ENCODE data around the gene DNAJB5. TPM values are rescaled to one million over a fixed set of nuclear protein-coding genes. Genes with fewer than 3 reads are reported as not detected.

DNAJB5 gene
- total and polyA plus RNA-seq, 9 donors, result 5.7 to 23.0 (median 11.8) TPM

DNA sequence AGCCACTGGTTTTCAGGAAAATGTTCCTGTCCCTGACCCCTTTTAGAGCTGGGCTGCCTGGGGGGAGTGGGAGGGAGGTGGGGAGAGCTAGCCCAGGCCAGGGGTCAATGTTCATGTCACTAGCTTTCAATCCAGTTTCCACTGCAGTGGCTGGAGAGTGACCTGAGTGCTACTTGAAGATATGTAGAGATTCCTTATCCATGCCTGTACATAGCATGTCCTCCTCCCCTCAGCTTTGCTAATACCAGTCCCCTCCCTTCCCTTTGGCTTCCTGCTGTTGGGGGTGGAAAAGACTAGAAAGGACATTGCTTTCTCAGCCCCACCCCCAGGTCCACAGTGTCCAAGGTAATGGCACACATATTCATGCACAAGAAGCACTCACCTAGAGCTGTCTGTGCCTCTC is 7.8 kb downstream of the DNAJB5 start:
- intact Hi-C loops (cut with DNase I), result loop anchor here in 2 of 4 donors (5.0 to 10.0 kb wide), 3 partner anchors 40 to 77 kb away; partner anchors contain the start of genes VCP (in 2 of the 2) and FANCG (in 1 of the 2)
- Histone ChIP-seq H3K9me3 (no peaks in the 10 kb centered on the region), H3K27ac (no peak overlapping the region), H3K27me3 (no peaks in the 10 kb centered on the region), H3K4me1 (ENCODE audit: insufficient read depth) (peaks cover 10% of the 10 kb centered on the region), H3K4me3 (no peak overlapping the region), H3K36me3 (no peaks in the 10 kb centered on the region)
- no peak for TF ChIP-seq POLR2A (IDR thresholded peaks at IDR 0.05)
- TF ChIP-seq, protein P1, sequence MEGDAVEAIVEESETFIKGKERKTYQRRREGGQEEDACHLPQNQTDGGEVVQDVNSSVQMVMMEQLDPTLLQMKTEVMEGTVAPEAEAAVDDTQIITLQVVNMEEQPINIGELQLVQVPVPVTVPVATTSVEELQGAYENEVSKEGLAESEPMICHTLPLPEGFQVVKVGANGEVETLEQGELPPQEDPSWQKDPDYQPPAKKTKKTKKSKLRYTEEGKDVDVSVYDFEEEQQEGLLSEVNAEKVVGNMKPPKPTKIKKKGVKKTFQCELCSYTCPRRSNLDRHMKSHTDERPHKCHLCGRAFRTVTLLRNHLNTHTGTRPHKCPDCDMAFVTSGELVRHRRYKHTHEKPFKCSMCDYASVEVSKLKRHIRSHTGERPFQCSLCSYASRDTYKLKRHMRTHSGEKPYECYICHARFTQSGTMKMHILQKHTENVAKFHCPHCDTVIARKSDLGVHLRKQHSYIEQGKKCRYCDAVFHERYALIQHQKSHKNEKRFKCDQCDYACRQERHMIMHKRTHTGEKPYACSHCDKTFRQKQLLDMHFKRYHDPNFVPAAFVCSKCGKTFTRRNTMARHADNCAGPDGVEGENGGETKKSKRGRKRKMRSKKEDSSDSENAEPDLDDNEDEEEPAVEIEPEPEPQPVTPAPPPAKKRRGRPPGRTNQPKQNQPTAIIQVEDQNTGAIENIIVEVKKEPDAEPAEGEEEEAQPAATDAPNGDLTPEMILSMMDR (IDR thresholded peaks at IDR 0.05), result no peak
- TF ChIP-seq EP300 (IDR thresholded peaks at IDR 0.05), result no peak
- DNase-seq, result no peak

DNA sequence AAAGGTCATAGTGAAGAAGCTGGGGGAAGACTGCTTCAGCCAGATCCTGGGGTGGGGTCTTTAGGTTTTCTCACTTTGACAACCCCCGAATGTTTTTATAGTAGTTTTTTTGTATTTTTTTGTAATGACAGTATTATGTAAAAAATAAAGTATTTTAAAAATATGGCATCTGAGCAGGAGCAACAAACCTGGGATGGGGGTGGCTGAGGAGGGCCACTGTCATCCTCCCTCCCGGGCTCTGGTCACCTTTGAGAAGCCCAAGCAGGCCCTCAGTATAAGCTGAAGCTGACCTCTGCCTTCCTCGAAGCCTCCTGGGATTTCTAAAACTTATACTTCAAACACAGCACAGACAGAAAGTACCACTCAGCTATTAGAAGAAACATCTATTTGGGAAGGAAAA is 8.7 kb downstream of the DNAJB5 start:
- H3K4me3 ChIP-seq, result no peak overlapping the region
- intact Hi-C loops (cut with DNase I), result loop anchor here in 2 of 4 donors (5.0 to 10.0 kb wide), 3 partner anchors 39 to 77 kb away; partner anchors contain the start of genes VCP (in 2 of the 2) and FANCG (in 1 of the 2)
- 69 to 73% (median 73%) methylated on average over 3 of the region's 3 CpGs for WGBS, 3 donors
- TF ChIP-seq POLR2A (IDR thresholded peaks at IDR 0.05) (no peak), EP300 (IDR thresholded peaks at IDR 0.05) (no peak)
- TF ChIP-seq, protein P1 (IDR thresholded peaks at IDR 0.05), result no peak
- peaks cover 9% of the 10 kb centered on the region for H3K4me1 ChIP-seq (ENCODE audit: insufficient read depth)
- no peaks in the 10 kb centered on the region for H3K27me3 ChIP-seq
- no peak for DNase-seq
- H3K36me3 ChIP-seq, result no peaks in the 10 kb centered on the region
- no peak overlapping the region for H3K27ac ChIP-seq
- no peaks in the 10 kb centered on the region for H3K9me3 ChIP-seq

DNA sequence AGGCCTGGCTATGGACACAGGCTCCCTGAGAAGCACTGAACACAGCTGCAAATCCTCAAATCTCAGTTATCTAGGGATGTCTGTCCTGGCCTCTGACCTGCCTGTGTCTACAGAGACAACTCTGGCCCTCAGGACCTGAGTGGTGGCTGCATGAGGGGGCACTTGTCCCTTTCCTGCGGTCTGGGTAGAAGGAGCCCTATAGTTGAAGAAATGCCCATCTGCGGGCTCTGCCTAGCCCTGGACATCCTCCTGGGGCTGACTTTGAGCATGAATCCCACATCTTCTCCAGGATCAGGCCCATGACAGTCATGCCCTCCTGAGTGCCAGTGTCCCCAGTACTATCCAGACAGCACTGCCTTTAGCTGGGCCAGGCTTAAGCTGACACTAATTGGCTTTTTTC is 10.0 kb downstream of the DNAJB5 start:
- no peak overlapping the region for H3K4me3 ChIP-seq
- intact Hi-C loops (cut with DNase I), result loop anchor here in 2 of 4 donors (5.0 to 10.0 kb wide), 3 partner anchors 38 to 75 kb away; partner anchors contain the start of genes VCP (in 2 of the 2) and FANCG (in 1 of the 2)
- TF ChIP-seq, protein P1 (IDR thresholded peaks at IDR 0.05), result no peak
- TF ChIP-seq EP300 (IDR thresholded peaks at IDR 0.05), result no peak
- no peak for TF ChIP-seq POLR2A (IDR thresholded peaks at IDR 0.05)
- no peaks in the 10 kb centered on the region for H3K4me1 ChIP-seq (ENCODE audit: insufficient read depth)
- no peaks in the 10 kb centered on the region for H3K36me3 ChIP-seq
- whole genome bisulfite sequencing, 3 donors, result 89 to 99% (median 96%) methylated on average over 2 of the region's 2 CpGs
- no peaks in the 10 kb centered on the region for H3K27me3 ChIP-seq
- H3K27ac ChIP-seq, result no peak overlapping the region
- no peaks in the 10 kb centered on the region for H3K9me3 ChIP-seq
- no peak for DNase-seq

DNA sequence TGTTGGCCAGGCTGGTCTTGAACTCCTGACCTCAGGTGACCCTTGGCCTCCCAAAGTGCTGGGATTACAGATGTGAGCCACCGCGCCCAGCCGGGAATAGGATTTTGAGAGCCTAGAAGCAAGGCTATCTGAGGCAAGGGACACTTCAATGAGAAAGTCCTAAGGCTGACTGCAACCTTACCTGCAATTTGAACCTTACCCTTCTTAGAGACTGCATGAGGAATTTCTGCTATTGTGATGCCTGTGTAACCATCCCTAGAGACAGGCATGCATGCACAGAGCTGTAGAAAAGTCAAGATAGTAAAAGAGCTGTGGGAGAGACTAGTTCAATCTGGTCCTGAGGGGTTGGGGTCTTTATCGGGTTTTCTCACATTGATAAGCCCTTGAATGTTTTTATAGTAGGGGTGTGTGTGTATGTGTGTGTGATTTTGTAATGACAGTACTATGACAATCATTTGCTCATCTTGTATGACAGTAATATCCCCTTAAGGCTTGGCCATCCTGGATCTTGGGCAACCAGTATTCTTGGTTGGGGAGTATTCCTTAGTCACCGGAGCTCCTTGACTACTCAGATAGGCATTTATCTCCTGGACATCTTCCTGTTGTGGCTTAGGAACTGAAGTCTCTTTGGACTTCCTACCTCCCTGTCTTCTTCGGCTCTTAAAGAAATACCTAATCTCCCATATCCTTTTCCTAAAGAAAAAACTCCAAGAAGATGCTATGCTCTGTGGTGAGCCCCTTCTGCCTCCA is 11.2 kb downstream of the DNAJB5 start:
- DNase-seq, result no peak
- Histone ChIP-seq H3K4me3 (no peak overlapping the region), H3K9me3 (no peaks in the 10 kb centered on the region), H3K27ac (no peak overlapping the region), H3K36me3 (no peaks in the 10 kb centered on the region), H3K27me3 (no peaks in the 10 kb centered on the region), H3K4me1 (ENCODE audit: insufficient read depth) (no peaks in the 10 kb centered on the region)
- intact Hi-C loops (cut with DNase I), result no loop called here
- 87 to 94% (median 91%) methylated on average over 6 of the region's 6 CpGs for WGBS, 3 donors
- TF ChIP-seq EP300 (IDR thresholded peaks at IDR 0.05), result no peak
- TF ChIP-seq, protein P1 (IDR thresholded peaks at IDR 0.05), result no peak
- TF ChIP-seq POLR2A (IDR thresholded peaks at IDR 0.05), result no peak
